ENCODE results near the gene SMIM14. TPM values are rescaled to one million over a fixed set of nuclear protein-coding genes. Genes with fewer than 3 reads are reported as not detected.
"Not testable (repeated sequence)": the region's sequence is repeated elsewhere in the genome, so short reads cannot be mapped to it uniquely, and the experiment has no call there.

The SMIM14 gene
- total RNA-seq, 1 donor from 2014 or later: 23.8 TPM

DNA sequence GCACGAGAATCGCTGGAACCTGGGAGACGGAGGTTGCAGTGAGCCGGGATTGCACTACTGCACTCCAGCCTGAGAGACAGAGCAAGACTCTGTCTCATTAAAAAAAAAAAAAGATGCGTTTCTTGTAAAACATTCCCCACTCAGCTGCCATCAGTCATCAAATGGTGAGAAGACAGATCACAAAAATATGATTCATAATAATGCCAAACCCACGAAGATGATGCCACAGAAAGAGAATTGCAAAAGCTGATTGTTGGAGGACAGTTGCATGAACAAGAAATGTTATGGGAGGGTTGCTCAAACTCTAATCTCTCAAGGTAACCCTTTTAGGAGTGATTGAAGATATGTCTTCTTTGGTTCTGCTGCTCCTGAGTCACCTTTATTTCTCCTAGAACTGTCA, 21.4 kb upstream of the SMIM14 start:
- no peaks in the 10 kb centered on the region for H3K4me1 ChIP-seq
- no peaks in the 10 kb centered on the region for H3K27me3 ChIP-seq
- no peak overlapping the region for H3K4me3 ChIP-seq
- H3K9me3 ChIP-seq: no peaks in the 10 kb centered on the region
- no peaks in the 10 kb centered on the region for H3K36me3 ChIP-seq
- intact Hi-C loops (cut with DNase I): no loop called here
- no peak for TF ChIP-seq POLR2AphosphoS5 (IDR thresholded peaks at IDR 0.05; ENCODE audit: insufficient read depth in 1 of 2, low read depth in 1 of 2)
- TF ChIP-seq, protein P1, sequence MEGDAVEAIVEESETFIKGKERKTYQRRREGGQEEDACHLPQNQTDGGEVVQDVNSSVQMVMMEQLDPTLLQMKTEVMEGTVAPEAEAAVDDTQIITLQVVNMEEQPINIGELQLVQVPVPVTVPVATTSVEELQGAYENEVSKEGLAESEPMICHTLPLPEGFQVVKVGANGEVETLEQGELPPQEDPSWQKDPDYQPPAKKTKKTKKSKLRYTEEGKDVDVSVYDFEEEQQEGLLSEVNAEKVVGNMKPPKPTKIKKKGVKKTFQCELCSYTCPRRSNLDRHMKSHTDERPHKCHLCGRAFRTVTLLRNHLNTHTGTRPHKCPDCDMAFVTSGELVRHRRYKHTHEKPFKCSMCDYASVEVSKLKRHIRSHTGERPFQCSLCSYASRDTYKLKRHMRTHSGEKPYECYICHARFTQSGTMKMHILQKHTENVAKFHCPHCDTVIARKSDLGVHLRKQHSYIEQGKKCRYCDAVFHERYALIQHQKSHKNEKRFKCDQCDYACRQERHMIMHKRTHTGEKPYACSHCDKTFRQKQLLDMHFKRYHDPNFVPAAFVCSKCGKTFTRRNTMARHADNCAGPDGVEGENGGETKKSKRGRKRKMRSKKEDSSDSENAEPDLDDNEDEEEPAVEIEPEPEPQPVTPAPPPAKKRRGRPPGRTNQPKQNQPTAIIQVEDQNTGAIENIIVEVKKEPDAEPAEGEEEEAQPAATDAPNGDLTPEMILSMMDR (IDR thresholded peaks at IDR 0.05): no peak
- TF ChIP-seq POLR2A (IDR thresholded peaks at IDR 0.05): no peak
- no peak overlapping the region for H3K27ac ChIP-seq
- DNase-seq (ENCODE audit: extremely low spot score in 2 of 2): no peak

DNA sequence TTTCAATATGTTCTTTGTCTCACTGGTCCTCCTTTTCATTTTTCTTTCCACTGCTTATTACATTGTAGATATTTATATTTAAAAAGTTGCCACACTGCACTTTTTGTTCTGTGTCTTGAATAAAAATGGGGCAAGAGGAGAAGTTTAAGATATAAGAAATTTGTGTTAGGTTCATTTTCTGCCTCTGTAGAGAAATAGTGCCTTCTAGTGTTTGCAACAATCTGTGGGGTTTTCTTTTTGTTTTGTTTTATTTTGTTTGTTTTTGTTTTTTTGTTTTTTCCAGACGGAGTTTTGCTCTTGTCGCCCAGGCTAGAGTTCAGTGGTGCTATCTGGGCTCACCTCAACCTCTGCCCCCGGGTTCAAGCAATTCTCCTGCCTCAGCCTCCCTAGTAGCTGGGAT, 20.1 kb upstream of the SMIM14 start:
- Histone ChIP-seq H3K4me3 (no peak overlapping the region), H3K27ac (no peak overlapping the region), H3K4me1 (no peaks in the 10 kb centered on the region), H3K36me3 (no peaks in the 10 kb centered on the region), H3K9me3 (no peaks in the 10 kb centered on the region), H3K27me3 (no peaks in the 10 kb centered on the region)
- no peak for DNase-seq (ENCODE audit: extremely low spot score in 2 of 2)
- TF ChIP-seq POLR2AphosphoS5 (IDR thresholded peaks at IDR 0.05; ENCODE audit: insufficient read depth in 1 of 2, low read depth in 1 of 2): no peak
- TF ChIP-seq, protein P1 (IDR thresholded peaks at IDR 0.05): no peak
- TF ChIP-seq POLR2A (IDR thresholded peaks at IDR 0.05): no peak
- intact Hi-C loops (cut with DNase I): no loop called here

GRCh38 chr4:39657465-39657864, 18.8 kb upstream of the SMIM14 start:
- intact Hi-C loops (cut with DNase I): no loop called here
- H3K4me1 ChIP-seq: no peaks in the 10 kb centered on the region
- H3K9me3 ChIP-seq: no peaks in the 10 kb centered on the region
- no peaks in the 10 kb centered on the region for H3K36me3 ChIP-seq
- H3K27ac ChIP-seq: peak overlapping the region; percentile 18
- no peaks in the 10 kb centered on the region for H3K27me3 ChIP-seq
- no peak for DNase-seq (ENCODE audit: extremely low spot score in 2 of 2)
- no peak overlapping the region for H3K4me3 ChIP-seq
- TF ChIP-seq, protein P1 (IDR thresholded peaks at IDR 0.05): no peak
- TF ChIP-seq POLR2AphosphoS5 (IDR thresholded peaks at IDR 0.05; ENCODE audit: insufficient read depth in 1 of 2, low read depth in 1 of 2) (no peak), POLR2A (IDR thresholded peaks at IDR 0.05) (no peak)

- H3K4me1 ChIP-seq; intact Hi-C loops (cut with DNase I); DNase-seq (ENCODE audit: extremely low spot score in 2 of 2); H3K9me3 ChIP-seq; H3K27me3 ChIP-seq; H3K4me3 ChIP-seq; H3K36me3 ChIP-seq; H3K27ac ChIP-seq: not testable (repeated sequence)
Observed at GRCh38 chr4:39656638-39657037, 18.0 kb upstream of the SMIM14 start.

GRCh38 chr4:39655876-39656275, 17.2 kb upstream of the SMIM14 start:
- DNase-seq (ENCODE audit: extremely low spot score in 2 of 2): no peak
- TF ChIP-seq POLR2AphosphoS5 (IDR thresholded peaks at IDR 0.05; ENCODE audit: insufficient read depth in 1 of 2, low read depth in 1 of 2): peak; percentile 9 to 81
- no peak for TF ChIP-seq POLR2A (IDR thresholded peaks at IDR 0.05)
- TF ChIP-seq, protein P1 (IDR thresholded peaks at IDR 0.05): no peak
- intact Hi-C loops (cut with DNase I): no loop called here
- H3K27ac ChIP-seq: no peak overlapping the region
- H3K9me3 ChIP-seq: no peaks in the 10 kb centered on the region
- H3K4me3 ChIP-seq: no peak overlapping the region
- H3K4me1 ChIP-seq: no peaks in the 10 kb centered on the region
- H3K36me3 ChIP-seq: no peaks in the 10 kb centered on the region
- no peaks in the 10 kb centered on the region for H3K27me3 ChIP-seq

DNA sequence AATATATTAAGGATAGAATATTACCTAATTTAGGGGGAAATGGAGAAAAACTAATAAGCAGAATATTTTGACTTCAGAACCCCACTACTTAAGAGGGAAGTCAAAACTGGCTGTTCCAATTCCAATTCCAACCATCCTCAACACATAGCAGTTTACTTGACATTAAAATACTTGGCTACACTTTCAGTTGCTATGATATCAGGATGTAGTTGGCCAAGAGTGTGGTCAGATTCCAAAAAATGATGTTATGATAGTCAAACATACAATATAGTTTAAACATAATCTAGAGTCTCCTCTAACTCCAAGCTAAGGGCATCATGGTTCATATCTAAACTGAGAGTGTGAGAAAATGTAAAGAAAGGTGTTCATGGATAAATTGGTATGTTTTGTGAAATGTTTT, 16.5 kb upstream of the SMIM14 start:
- H3K27ac ChIP-seq: no peak overlapping the region
- TF ChIP-seq, protein P1 (IDR thresholded peaks at IDR 0.05): no peak
- TF ChIP-seq POLR2AphosphoS5 (IDR thresholded peaks at IDR 0.05; ENCODE audit: insufficient read depth in 1 of 2, low read depth in 1 of 2) (no peak), POLR2A (IDR thresholded peaks at IDR 0.05) (no peak)
- intact Hi-C loops (cut with DNase I): no loop called here
- no peaks in the 10 kb centered on the region for H3K36me3 ChIP-seq
- H3K4me3 ChIP-seq: no peak overlapping the region
- no peaks in the 10 kb centered on the region for H3K4me1 ChIP-seq
- no peaks in the 10 kb centered on the region for H3K27me3 ChIP-seq
- no peak for DNase-seq (ENCODE audit: extremely low spot score in 2 of 2)
- H3K9me3 ChIP-seq: no peaks in the 10 kb centered on the region

GRCh38 chr4:39651586-39651985, 12.9 kb upstream of the SMIM14 start:
- H3K27me3 ChIP-seq; H3K4me3 ChIP-seq; H3K4me1 ChIP-seq; DNase-seq (ENCODE audit: extremely low spot score in 2 of 2); H3K36me3 ChIP-seq; H3K27ac ChIP-seq; H3K9me3 ChIP-seq; intact Hi-C loops (cut with DNase I): not testable (repeated sequence)
